Neural cell (in vitro differentiated cells): ENCODE data around the gene EPHA1. TPM values are rescaled to one million over a fixed set of nuclear protein-coding genes. Genes with fewer than 3 reads are reported as not detected.

Source experiments
- H2AFZ ChIP-seq: fragments of 200-600, 300-800 bp; sonication (generic), shearing (Covaris generic); 2 replicates; pipeline ENCODE4 v1.6.0; 2014; ENCODE audit warnings: low read depth, mild to moderate bottlenecking, antibody characterized with exemption, low read length, moderate library complexity
- H3F3A ChIP-seq: fragments of 200-600 bp; shearing (Covaris generic); 2 replicates; pipeline ENCODE4 v1.6.1; 2016; ENCODE audit warnings: mild to moderate bottlenecking, moderate library complexity, mixed read lengths, antibody characterized with exemption, low read length; ENCODE audit not compliant: insufficient read depth, poor library complexity, severe bottlenecking
- H3K27ac ChIP-seq: fragments of 200-600, 300-800 bp; sonication (generic), shearing (Covaris generic); 2 replicates; pipeline ENCODE4 v1.5.1; 2014; ENCODE audit warnings: mild to moderate bottlenecking, low read length, moderate library complexity
- H3K27me3 ChIP-seq: fragments of 300-800, 200-600 bp; sonication (generic), shearing (Covaris generic); 2 replicates; pipeline ENCODE4 v1.6.0; 2014; ENCODE audit warnings: mild to moderate bottlenecking, low read depth, low read length, moderate library complexity; ENCODE audit not compliant: insufficient read depth
- H3K36me3 ChIP-seq: fragments of 300-800, 200-600 bp; sonication (generic), shearing (Covaris generic); 2 replicates; pipeline ENCODE4 v1.5.1; 2014; ENCODE audit warnings: mild to moderate bottlenecking, antibody characterized with exemption, low read length, moderate library complexity; ENCODE audit not compliant: insufficient read depth
- H3K4me2 ChIP-seq: fragments of 300-800, 200-600 bp; sonication (generic), shearing (Covaris generic); 2 replicates; pipeline ENCODE4 v1.6.0; 2014; ENCODE audit warnings: mild to moderate bottlenecking, low read length
- H3K4me3 ChIP-seq: fragments of 300-800, 200-600 bp; sonication (generic), shearing (Covaris generic); 2 replicates; pipeline ENCODE4 v1.5.1; 2014; ENCODE audit warnings: mild to moderate bottlenecking, low read length, moderate library complexity
- H3K79me2 ChIP-seq: fragments of 200-600 bp; shearing (Covaris generic); replicated peaks from 2 replicates; pipeline ENCODE4 v1.6.0; 2014; ENCODE audit warnings: mild to moderate bottlenecking, low read length, moderate library complexity; ENCODE audit not compliant: insufficient read depth
- H3K9ac ChIP-seq: fragments of 300-800, 200-600 bp; sonication (generic), shearing (Covaris generic); 2 replicates; pipeline ENCODE4 v1.6.1; 2016; ENCODE audit warnings: mild to moderate bottlenecking, low read length, mixed read lengths
- H3K9me2 ChIP-seq: fragments of 200-600 bp; shearing (Covaris generic); 2 replicates; pipeline ENCODE4 v1.6.1; 2016; ENCODE audit warnings: mild to moderate bottlenecking, low read length, mixed read lengths; ENCODE audit not compliant: insufficient read depth
- H3K9me3 ChIP-seq: fragments of 200-600, 300-800 bp; sonication (generic), shearing (Covaris generic); 2 replicates; pipeline ENCODE4 v1.6.1; 2016; ENCODE audit warnings: mild to moderate bottlenecking, mixed run types, low read length, moderate library complexity, mixed read lengths
- H4K20me1 ChIP-seq: fragments of 200-600 bp; shearing (Covaris generic); 2 replicates; pipeline ENCODE4 v1.6.1; 2016; ENCODE audit warnings: mild to moderate bottlenecking, mixed run types; ENCODE audit not compliant: insufficient read depth
- CTCF ChIP-seq: fragments of 450-650 bp; IDR thresholded peaks from 2 replicates; pipeline ENCODE4 v1.5.1; 2014; ENCODE audit warnings: antibody characterized with exemption, mild to moderate bottlenecking, moderate library complexity; ENCODE audit not compliant: poor library complexity, severe bottlenecking
- POLR2AphosphoS5 ChIP-seq: IDR thresholded peaks from 2 replicates; pipeline ENCODE4 v1.6.1; 2012
- RAD21 ChIP-seq: fragments of 450-650 bp; conservative IDR thresholded peaks from 2 replicates; pipeline ENCODE4 v1.6.1; 2014; ENCODE audit warnings: antibody characterized with exemption, mild to moderate bottlenecking, moderate library complexity
- REST ChIP-seq: IDR thresholded peaks from 2 replicates; pipeline ENCODE4 v1.6.1; 2012; ENCODE audit warnings: borderline replicate concordance
- SMC3 ChIP-seq: fragments of 450-650 bp; conservative IDR thresholded peaks from 2 replicates; pipeline ENCODE4 v1.6.1; 2014; ENCODE audit warnings: antibody characterized with exemption, mild to moderate bottlenecking, moderate library complexity; ENCODE audit not compliant: poor library complexity
- polyA plus RNA-seq: library from polyadenylated mRNA; depleted of rRNA; stranded (reverse); fragments of >200 nt; gene quantifications from 2 replicates; pipeline ENCODE4 v1.2.3, GENCODE V29; 2014

Gene EPHA1
- polyA plus RNA-seq, 1 donor from 2014 or later, result not detected

GRCh38 chr7:143374561-143374960, 34.1 kb downstream of the EPHA1 start:
- H3K9ac ChIP-seq, result no peak overlapping the region
- no peaks in the 10 kb centered on the region for H3K79me2 ChIP-seq
- no peak overlapping the region for H2AFZ ChIP-seq
- H3K9me3 ChIP-seq, result no peaks in the 10 kb centered on the region
- H3F3A ChIP-seq, result no peaks in the 10 kb centered on the region
- H3K9me2 ChIP-seq, result no peaks in the 10 kb centered on the region
- H3K4me3 ChIP-seq, result no peak overlapping the region
- H3K36me3 ChIP-seq, result no peaks in the 10 kb centered on the region
- TF ChIP-seq POLR2AphosphoS5 (no peak), SMC3 (no peak), RAD21 (no peak)
- H4K20me1 ChIP-seq, result no peaks in the 10 kb centered on the region
- no peaks in the 10 kb centered on the region for H3K27me3 ChIP-seq
- no peak overlapping the region for H3K27ac ChIP-seq
- no peak overlapping the region for H3K4me2 ChIP-seq

GRCh38 chr7:143373255-143373794, 35.3 kb downstream of the EPHA1 start:
- H3K9ac ChIP-seq, result no peak overlapping the region

More at GRCh38 chr7:143373255-143373794, 35.3 kb downstream of the EPHA1 start:
- Histone ChIP-seq H3K27ac (no peak overlapping the region), H2AFZ (no peak overlapping the region), H3K36me3 (no peaks in the 10 kb centered on the region), H3K9me2 (no peaks in the 10 kb centered on the region), H4K20me1 (no peaks in the 10 kb centered on the region), H3K9me3 (no peaks in the 10 kb centered on the region), H3K4me2 (no peak overlapping the region), H3K27me3 (no peaks in the 10 kb centered on the region), H3K79me2 (no peaks in the 10 kb centered on the region), H3F3A (no peaks in the 10 kb centered on the region), H3K4me3 (no peak overlapping the region)
- no peak for TF ChIP-seq REST
- no peak for TF ChIP-seq CTCF
